ENCODE data around the gene VTI1A. TPM values are rescaled to one million over a fixed set of nuclear protein-coding genes. Genes with fewer than 3 reads are reported as not detected.

VTI1A gene
- total RNA-seq, 1 experiment from 2014 or later, result 22.0 TPM

DNA sequence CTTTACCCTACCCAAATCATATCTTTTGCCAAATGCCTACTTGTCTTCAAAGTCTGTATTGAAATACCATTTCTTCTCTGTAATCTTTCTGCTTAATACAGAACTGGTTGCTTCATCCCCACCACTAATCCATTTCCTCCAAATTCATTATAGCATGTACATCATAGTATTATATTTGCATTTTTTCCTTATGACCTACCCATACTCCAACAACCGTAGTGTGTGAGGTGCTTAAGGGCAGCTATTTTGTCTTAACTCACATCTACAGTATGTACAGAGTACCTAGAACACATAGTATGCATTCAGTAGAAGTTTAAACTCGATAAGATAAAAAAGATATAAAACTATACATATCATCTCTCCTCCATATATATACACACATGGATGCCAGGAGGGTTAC lies 49.4 kb upstream of the VTI1A start:
- H2BK120ac ChIP-seq (ENCODE audit: low read depth, low read length, poor library complexity, severe bottlenecking), result no peak overlapping the region
- no peaks in the 10 kb centered on the region for H3K9me3 ChIP-seq (ENCODE audit: control insufficient read depth, low read depth, low read length)
- H4K8ac ChIP-seq (replicated peaks; ENCODE audit: insufficient read length, low read depth, low read length), result no peak overlapping the region
- H3K79me2 ChIP-seq (ENCODE audit: insufficient read depth, low read length), result no peaks in the 10 kb centered on the region
- H3K4me1 ChIP-seq (ENCODE audit: insufficient read depth, low read length), result no peaks in the 10 kb centered on the region
- no peak overlapping the region for H2BK15ac ChIP-seq (ENCODE audit: low read depth, low read length)
- H2BK5ac ChIP-seq (ENCODE audit: insufficient read length, low read length), result no peak overlapping the region
- H2BK20ac ChIP-seq (ENCODE audit: low read depth, low read length, poor library complexity, severe bottlenecking), result no peak overlapping the region
- no peak overlapping the region for H3K27ac ChIP-seq (ENCODE audit: insufficient read length, low read depth, low read length)
- WGBS (ENCODE audit: extremely low coverage, insufficient read length, low lambda C conversion rate), result no CpG with 5 or more reads among the region's 2 CpGs
- TF ChIP-seq, protein P1, sequence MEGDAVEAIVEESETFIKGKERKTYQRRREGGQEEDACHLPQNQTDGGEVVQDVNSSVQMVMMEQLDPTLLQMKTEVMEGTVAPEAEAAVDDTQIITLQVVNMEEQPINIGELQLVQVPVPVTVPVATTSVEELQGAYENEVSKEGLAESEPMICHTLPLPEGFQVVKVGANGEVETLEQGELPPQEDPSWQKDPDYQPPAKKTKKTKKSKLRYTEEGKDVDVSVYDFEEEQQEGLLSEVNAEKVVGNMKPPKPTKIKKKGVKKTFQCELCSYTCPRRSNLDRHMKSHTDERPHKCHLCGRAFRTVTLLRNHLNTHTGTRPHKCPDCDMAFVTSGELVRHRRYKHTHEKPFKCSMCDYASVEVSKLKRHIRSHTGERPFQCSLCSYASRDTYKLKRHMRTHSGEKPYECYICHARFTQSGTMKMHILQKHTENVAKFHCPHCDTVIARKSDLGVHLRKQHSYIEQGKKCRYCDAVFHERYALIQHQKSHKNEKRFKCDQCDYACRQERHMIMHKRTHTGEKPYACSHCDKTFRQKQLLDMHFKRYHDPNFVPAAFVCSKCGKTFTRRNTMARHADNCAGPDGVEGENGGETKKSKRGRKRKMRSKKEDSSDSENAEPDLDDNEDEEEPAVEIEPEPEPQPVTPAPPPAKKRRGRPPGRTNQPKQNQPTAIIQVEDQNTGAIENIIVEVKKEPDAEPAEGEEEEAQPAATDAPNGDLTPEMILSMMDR (conservative IDR thresholded peaks at IDR 0.05), result no peak
- H2BK12ac ChIP-seq (ENCODE audit: insufficient read length, low read depth, low read length), result no peak overlapping the region
- H2AFZ ChIP-seq (ENCODE audit: low read length), result no peak overlapping the region
- no peaks in the 10 kb centered on the region for H3K27me3 ChIP-seq (ENCODE audit: insufficient read depth, low read length)
- no peaks in the 10 kb centered on the region for H3K79me1 ChIP-seq (ENCODE audit: insufficient read depth, low read depth, low read length, poor library complexity, severe bottlenecking)
- no peak overlapping the region for H3K4ac ChIP-seq (ENCODE audit: low read depth, low read length)
- H4K5ac ChIP-seq (ENCODE audit: insufficient read length, low read depth, low read length), result no peak overlapping the region
- no peak overlapping the region for H2AK5ac ChIP-seq (ENCODE audit: insufficient read length, low read length)
- Mint-ChIP-seq H3K4me1 (no peaks in the 10 kb centered on the region), H3K4me3 (no peak overlapping the region), H3K9me3 (no peaks in the 10 kb centered on the region), H3K27ac (no peak overlapping the region), H3K27me3 (ENCODE audit: low read depth) (peaks cover 3% of the 10 kb centered on the region), H3K36me3 (ENCODE audit: insufficient read depth in 1 of 3, low read depth in 3 of 3) (no peaks in the 10 kb centered on the region)
- no peak overlapping the region for H3K9ac ChIP-seq (ENCODE audit: extremely low read depth, insufficient read length, low read length)
- no peaks in the 10 kb centered on the region for H4K20me1 ChIP-seq (ENCODE audit: control insufficient read depth, insufficient read depth, insufficient read length)
- H3T11ph ChIP-seq (ENCODE audit: low read length), result no peak overlapping the region
- no peak overlapping the region for H3K18ac ChIP-seq (ENCODE audit: insufficient read length, low read depth, low read length)
- H3K14ac ChIP-seq (ENCODE audit: insufficient read depth, low read length), result no peak overlapping the region
- no peaks in the 10 kb centered on the region for H3K23me2 ChIP-seq (ENCODE audit: insufficient read length, low read depth, low read length, poor library complexity, severe bottlenecking)
- no peak overlapping the region for H3K4me2 ChIP-seq (ENCODE audit: insufficient read depth, insufficient read length, low read length)
- no peak overlapping the region for H3K23ac ChIP-seq (ENCODE audit: insufficient read length, low read depth, low read length)
- DNase-seq, result no peak
- H3K56ac ChIP-seq (ENCODE audit: insufficient read length, low read depth, low read length), result no peak overlapping the region
- no peak overlapping the region for H4K91ac ChIP-seq (ENCODE audit: insufficient read length, low read depth, low read length)

All from H9 (cell line).